PC-9 (cell line): ENCODE data around the gene ZFR2. TPM values are rescaled to one million over a fixed set of nuclear protein-coding genes. Genes with fewer than 3 reads are reported as not detected.

Source experiments
- BruUV-seq: library from RNA; stranded (reverse); fragments of 400-500 nt; replicated peaks from 2 replicates; lab custom pipeline; 2021; lab: Mats Ljungman, UMichigan
- CTCF ChIA-PET: fragments of 300-600 bp; sonication (Branson Sonifier 250); formaldehyde crosslinking; loops from one replicate; lab custom pipeline; 2022; ENCODE audit warnings: antibody characterized with exemption; lab: Charles Lee
- POLR2A ChIA-PET: fragments of 300-600 bp; sonication (Branson Sonifier 250); formaldehyde crosslinking; loops from one replicate; lab custom pipeline; 2022; ENCODE audit warnings: antibody characterized with exemption; ENCODE audit not compliant: unreplicated experiment; lab: Charles Lee
- DNase-seq, 2 experiments: peaks; one replicate each; pipeline versions ENCODE4 v3.0.0 to v3.0.0-alpha.2; 2015 to 2022; ENCODE audit warnings: mixed read lengths in 1 of 2
- H2AFZ ChIP-seq: fragments of 200-600 bp; sonication (generic); 2 replicates; pipeline ENCODE4 v1.8.1; 2017; ENCODE audit warnings: antibody characterized with exemption
- H3F3A ChIP-seq: fragments of 200-600 bp; sonication (generic); 2 replicates; pipeline ENCODE4 v1.8.1; 2017; ENCODE audit warnings: antibody characterized with exemption, mild to moderate bottlenecking, low read depth; ENCODE audit not compliant: insufficient read depth
- H3K27ac ChIP-seq: fragments of 200-600 bp; sonication (generic); 2 replicates; pipeline ENCODE4 v1.6.1; 2016; ENCODE audit warnings: mixed run types
- H3K27me3 ChIP-seq: fragments of 200-600 bp; sonication (generic); 2 replicates; pipeline ENCODE4 v1.6.1; 2016; ENCODE audit warnings: low read depth, mixed run types; ENCODE audit not compliant: insufficient read depth
- H3K36me3 ChIP-seq: fragments of 200-600 bp; sonication (generic); 2 replicates; pipeline ENCODE4 v1.6.1; 2016; ENCODE audit warnings: low read depth, mixed run types
- H3K4me1 ChIP-seq: fragments of 200-600 bp; sonication (generic); replicated peaks from 2 replicates; pipeline ENCODE4 v1.6.1; 2016; ENCODE audit warnings: mixed run types; ENCODE audit not compliant: insufficient read depth
- H3K4me2 ChIP-seq: fragments of 200-600 bp; sonication (generic); 2 replicates; pipeline ENCODE4 v1.6.1; 2017; ENCODE audit warnings: mixed run types
- H3K4me3 ChIP-seq: fragments of 200-600 bp; sonication (generic); 2 replicates; pipeline ENCODE4 v1.6.1; 2016; ENCODE audit warnings: mixed run types
- H3K79me2 ChIP-seq: fragments of 200-600 bp; sonication (generic); 2 replicates; pipeline ENCODE4 v1.6.1; 2017; ENCODE audit warnings: low read depth, mixed run types
- H3K9me2 ChIP-seq: fragments of 200-600 bp; sonication (generic); 2 replicates; pipeline ENCODE4 v1.8.1; 2017; ENCODE audit warnings: mild to moderate bottlenecking; ENCODE audit not compliant: insufficient read depth
- H3K9me3 ChIP-seq: fragments of 200-600 bp; sonication (generic); 2 replicates; pipeline ENCODE4 v1.8.1; 2016; ENCODE audit warnings: low read depth; ENCODE audit not compliant: insufficient read depth
- H4K20me1 ChIP-seq: fragments of 200-600 bp; sonication (generic); 2 replicates; pipeline ENCODE4 v1.8.1; 2017; ENCODE audit not compliant: insufficient read depth
- EZH2 ChIP-seq: fragments of 200-600 bp; sonication (generic); IDR thresholded peaks from 2 replicates; pipeline ENCODE4 v1.8.0; 2017; ENCODE audit warnings: antibody characterized with exemption, low read depth
- intact Hi-C: fragments of 100-400 bp; cut with micrococcal nuclease; formaldehyde crosslinking; loops from one replicate; pipeline ENCODE4 v1.10.0; 2022; ENCODE audit not compliant: unreplicated experiment
- total RNA-seq: library from RNA; stranded (reverse); gene quantifications from 2 replicates; pipeline ENCODE4 v1.2.3, GENCODE V29; 2021
- TF ChIP-seq, protein P1 (sequence below): fragments of 200-600 bp; sonication (generic); conservative IDR thresholded peaks from 2 replicates; pipeline ENCODE4 v1.6.1; 2017; ENCODE audit warnings: mixed run types, antibody characterized with exemption, mild to moderate bottlenecking, moderate library complexity

The ZFR2 gene
- total RNA-seq, 1 experiment from 2014 or later, result not detected

DNA sequence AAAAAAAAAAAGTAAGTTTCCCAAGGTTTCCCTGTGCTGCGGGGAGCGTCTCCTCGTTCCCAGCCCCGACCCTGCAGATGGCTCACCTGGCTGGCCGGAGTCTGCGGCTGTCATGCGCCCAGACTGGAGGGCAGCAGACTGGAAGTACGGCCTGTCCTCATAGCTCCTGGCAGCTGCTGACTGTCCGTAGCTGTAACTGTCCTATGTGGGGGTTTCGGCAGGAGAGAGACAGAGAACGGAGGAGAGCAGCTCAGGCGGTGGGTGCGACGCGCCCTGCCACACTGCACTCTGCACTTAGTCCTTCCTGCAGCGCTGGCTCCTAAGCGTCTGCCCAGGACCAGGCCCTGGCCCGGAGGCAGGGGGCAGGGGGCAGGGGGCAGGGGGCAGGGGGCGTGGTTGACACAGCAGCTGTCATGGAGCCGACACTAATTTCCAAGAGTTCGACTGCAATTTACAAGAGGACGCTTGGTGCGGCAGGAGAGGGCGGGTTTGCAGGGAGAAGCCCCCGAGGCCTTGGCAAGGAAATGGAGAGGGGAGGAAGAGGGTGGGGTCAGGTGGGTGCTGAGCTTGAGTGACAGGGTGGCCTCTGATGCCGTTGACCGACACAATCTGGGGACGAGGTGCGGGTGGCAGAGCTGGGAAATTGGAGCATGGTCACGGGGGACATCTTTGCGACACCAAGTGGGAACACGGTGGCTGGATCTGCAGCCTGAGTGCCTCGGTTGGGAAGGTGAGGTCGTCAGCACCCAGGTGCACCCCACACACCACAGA lies 35.1 kb downstream of the ZFR2 start:
- no peak for TF ChIP-seq EZH2
- TF ChIP-seq, protein P1, sequence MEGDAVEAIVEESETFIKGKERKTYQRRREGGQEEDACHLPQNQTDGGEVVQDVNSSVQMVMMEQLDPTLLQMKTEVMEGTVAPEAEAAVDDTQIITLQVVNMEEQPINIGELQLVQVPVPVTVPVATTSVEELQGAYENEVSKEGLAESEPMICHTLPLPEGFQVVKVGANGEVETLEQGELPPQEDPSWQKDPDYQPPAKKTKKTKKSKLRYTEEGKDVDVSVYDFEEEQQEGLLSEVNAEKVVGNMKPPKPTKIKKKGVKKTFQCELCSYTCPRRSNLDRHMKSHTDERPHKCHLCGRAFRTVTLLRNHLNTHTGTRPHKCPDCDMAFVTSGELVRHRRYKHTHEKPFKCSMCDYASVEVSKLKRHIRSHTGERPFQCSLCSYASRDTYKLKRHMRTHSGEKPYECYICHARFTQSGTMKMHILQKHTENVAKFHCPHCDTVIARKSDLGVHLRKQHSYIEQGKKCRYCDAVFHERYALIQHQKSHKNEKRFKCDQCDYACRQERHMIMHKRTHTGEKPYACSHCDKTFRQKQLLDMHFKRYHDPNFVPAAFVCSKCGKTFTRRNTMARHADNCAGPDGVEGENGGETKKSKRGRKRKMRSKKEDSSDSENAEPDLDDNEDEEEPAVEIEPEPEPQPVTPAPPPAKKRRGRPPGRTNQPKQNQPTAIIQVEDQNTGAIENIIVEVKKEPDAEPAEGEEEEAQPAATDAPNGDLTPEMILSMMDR, result no peak
- no peaks in the 10 kb centered on the region for H3K9me2 ChIP-seq
- no peak for DNase-seq
- no peaks in the 10 kb centered on the region for H3K36me3 ChIP-seq
- BruUV-seq, result no TSS peak
- intact Hi-C loops, result no loop called here
- H3K4me1 ChIP-seq, result peaks cover under 1% of the 10 kb centered on the region; the same call in 1 of the 2 replicates
- no peaks in the 10 kb centered on the region for H3K79me2 ChIP-seq
- no peaks in the 10 kb centered on the region for H3K27me3 ChIP-seq
- no peak overlapping the region for H3K4me2 ChIP-seq
- no peak overlapping the region for H3K27ac ChIP-seq
- H3K9me3 ChIP-seq, result no peaks in the 10 kb centered on the region
- H4K20me1 ChIP-seq, result no peaks in the 10 kb centered on the region
- H3F3A ChIP-seq, result peaks cover 5% of the 10 kb centered on the region; the same call in 1 of the 2 replicates
- no peak overlapping the region for H3K4me3 ChIP-seq
- ChIA-PET POLR2A (no interaction called here), CTCF (no interaction called here)
- H2AFZ ChIP-seq, result no peak overlapping the region

DNA sequence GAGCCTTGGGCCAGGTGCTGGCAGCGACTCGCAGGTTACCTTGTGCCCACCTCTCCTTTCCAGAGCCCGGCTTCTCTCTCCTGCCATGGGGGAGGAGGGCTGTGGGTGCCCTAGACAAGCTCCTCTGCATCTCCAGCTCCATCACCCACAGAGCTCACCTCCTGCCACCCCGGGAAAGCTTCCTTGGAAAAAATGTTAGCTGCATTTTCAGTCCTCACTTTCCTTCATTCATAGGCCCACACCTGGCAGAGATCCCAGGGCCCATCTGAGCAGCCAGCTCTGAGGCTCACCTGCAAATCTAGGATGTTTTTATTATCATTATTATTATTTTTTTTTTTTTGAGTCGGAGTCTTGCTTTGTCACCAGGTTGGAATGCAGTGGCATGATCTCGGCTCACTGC lies 36.8 kb downstream of the ZFR2 start:
- no peak for DNase-seq
- CTCF ChIA-PET, result no interaction called here
- no peak overlapping the region for H2AFZ ChIP-seq
- POLR2A ChIA-PET, result no interaction called here
- H3K9me3 ChIP-seq, result no peaks in the 10 kb centered on the region
- H3K4me2 ChIP-seq, result no peak overlapping the region
- intact Hi-C loops, result no loop called here
- H3K4me3 ChIP-seq, result no peak overlapping the region
- no peaks in the 10 kb centered on the region for H3K9me2 ChIP-seq
- H3K79me2 ChIP-seq, result no peaks in the 10 kb centered on the region
- TF ChIP-seq, protein P1, result no peak
- no peak for TF ChIP-seq EZH2
- no peaks in the 10 kb centered on the region for H4K20me1 ChIP-seq
- no peaks in the 10 kb centered on the region for H3K36me3 ChIP-seq
- no TSS peak for BruUV-seq
- no peaks in the 10 kb centered on the region for H3K27me3 ChIP-seq
- peaks cover 7% of the 10 kb centered on the region; the same call in 1 of the 2 replicates for H3F3A ChIP-seq
- H3K4me1 ChIP-seq, result peaks cover 8% of the 10 kb centered on the region
- H3K27ac ChIP-seq, result no peak overlapping the region

DNA sequence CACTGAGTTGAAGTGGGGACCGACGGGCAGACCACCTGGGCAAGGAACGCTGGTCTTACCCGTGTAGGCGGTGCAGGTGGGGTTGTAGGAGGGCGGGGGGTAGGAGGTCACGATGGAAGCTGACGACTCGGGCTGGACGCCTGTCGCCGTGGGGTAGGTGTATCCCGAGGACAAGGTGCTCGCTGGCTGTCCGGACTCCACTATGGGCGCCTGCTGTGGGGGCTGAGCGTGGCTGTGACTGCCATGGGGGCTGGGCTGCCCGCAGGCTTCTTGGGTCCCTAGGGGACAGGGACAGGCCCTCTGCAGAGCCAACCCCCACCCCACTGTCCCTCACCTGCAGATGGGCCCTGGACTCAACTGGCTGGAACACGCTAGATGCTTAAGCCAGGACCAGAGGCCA lies 37.2 kb downstream of the ZFR2 start:
- Histone ChIP-seq H3K4me3 (no peak overlapping the region), H2AFZ (no peak overlapping the region), H3F3A (peaks cover 4% of the 10 kb centered on the region; the same call in 1 of the 2 replicates), H3K4me2 (no peak overlapping the region), H3K79me2 (no peaks in the 10 kb centered on the region), H3K27me3 (no peaks in the 10 kb centered on the region), H3K27ac (no peak overlapping the region), H3K9me3 (no peaks in the 10 kb centered on the region), H4K20me1 (no peaks in the 10 kb centered on the region), H3K4me1 (peaks cover 8% of the 10 kb centered on the region), H3K9me2 (no peaks in the 10 kb centered on the region), H3K36me3 (no peaks in the 10 kb centered on the region)
- no peak for DNase-seq
- TF ChIP-seq, protein P1, result no peak
- TF ChIP-seq EZH2, result no peak
- intact Hi-C loops, result no loop called here
- CTCF ChIA-PET, result no interaction called here
- POLR2A ChIA-PET, result no interaction called here
- BruUV-seq, result no TSS peak
